Stimulated activated CD4-positive, alpha-beta T cell treated with anti-CD3 and anti-CD28 coated beads, Interleukin-2, amount 100 ng/mL, for 4 hours (primary cell): ENCODE results near the gene CSF2RB.

Experiments used
- DNase-seq: peaks from one replicate; pipeline ENCODE4 v3.0.0-alpha.2; 2020; ENCODE audit warnings: low read depth

Gene CSF2RB

DNA sequence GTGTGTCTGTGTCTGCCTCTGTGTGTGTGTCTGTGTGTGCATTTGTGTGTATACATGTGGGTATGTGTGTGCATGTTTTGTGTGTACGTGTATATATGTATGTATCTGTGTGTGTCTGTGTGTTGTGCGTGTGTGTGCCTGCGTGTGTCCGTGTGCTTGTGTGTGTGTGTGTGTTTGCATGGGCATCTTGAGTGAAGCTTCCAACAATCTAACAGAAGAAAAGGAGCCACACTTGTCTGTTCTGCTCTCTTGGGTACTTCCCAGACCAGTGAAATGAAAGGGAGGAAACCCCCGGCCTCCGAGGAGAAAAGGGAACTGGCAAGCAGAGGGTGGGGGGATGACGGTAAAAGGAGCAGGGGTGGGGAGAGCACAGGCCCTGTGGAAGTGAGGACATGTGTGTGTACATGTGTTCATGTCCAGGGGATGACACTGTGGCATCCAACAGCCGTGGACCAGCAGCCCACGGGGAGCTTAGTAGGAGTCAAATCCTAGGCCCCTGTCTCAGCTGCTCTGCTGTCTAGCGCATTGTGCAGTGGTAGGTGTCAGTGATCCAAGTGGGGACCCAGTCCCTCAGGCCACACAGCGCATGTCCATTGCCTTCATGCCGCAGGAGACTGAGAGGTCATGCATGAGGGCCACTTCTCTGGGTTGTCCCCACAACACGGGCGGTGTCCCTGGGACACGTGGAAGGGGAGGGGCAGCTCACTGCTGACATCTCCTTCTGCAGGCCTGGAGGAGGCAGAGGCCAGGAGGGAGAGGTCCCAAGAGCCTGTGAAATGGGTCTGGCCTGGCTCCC, 8.1 kb downstream of the CSF2RB start:
- DNase-seq = no peak

DNA sequence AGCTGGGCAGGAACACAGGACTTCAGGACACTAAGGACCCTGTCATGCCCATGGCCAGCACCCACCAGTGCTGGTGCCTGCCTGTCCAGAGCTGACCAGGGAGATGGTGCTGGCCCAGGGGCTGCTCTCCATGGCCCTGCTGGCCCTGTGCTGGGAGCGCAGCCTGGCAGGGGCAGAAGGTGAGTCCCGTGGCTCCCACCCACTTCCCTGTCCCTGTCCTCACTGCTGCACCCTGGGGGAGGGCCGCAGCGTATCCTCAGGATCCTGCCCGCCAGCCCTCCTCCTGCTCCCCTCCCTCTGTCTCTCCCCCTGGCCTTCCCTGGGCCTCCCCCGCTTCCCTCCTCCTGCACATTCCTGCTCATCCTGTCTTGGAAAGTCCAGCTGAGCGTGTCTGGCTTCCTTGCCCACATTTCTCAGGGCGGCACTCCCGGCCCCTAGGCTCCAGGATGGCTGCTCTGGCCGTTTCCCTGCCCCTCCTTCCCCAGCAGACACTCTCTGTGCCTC, 8.7 kb downstream of the CSF2RB start:
- no peak for DNase-seq

DNA sequence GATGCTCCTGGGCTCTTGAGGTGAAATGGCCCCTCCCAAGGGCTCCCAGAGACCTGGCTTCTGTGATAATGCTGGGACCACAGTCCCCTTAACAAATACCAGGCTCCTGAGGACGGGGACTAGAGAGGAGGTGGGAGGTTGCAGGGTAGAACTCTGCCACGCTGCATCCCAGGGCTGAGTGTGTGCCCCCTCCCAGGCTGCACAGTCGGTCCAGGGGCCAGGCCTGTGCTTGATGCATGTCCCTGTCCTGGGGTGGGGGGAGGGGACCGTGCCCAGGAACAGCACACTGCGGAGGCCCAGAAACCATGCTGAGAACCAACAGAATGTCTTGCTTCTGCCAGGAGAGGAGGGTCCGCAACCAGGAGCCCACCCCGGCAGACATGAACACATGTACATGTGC, 9.3 kb downstream of the CSF2RB start:
- DNase-seq = no peak

DNA sequence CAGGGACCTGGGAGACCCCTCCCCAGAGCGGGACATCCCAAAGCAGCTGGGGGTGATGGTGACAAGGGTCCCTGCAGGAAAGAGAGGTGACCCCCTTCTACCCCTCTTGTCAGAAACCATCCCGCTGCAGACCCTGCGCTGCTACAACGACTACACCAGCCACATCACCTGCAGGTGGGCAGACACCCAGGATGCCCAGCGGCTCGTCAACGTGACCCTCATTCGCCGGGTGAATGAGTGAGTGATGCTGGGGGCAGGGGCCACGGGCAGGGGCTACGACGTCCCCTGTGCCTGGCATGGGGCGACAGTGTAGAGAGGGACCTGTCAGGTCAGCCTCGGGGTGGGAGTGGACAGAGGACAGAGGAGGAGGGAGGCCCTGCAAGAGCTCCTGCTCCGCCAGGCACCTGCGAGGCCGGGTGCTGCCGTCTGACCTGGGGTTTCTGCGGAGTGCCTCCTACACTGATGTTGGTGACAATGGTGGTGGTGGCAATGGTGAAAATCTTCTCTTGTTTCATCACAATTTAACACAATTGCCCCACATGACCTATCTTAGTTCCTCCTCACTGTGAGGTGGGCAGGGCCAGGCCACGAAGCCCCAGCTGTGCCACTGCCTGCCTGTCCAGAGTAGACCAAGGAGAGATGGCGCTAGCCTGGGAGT, 9.8 kb downstream of the CSF2RB start:
- no peak for DNase-seq

DNA sequence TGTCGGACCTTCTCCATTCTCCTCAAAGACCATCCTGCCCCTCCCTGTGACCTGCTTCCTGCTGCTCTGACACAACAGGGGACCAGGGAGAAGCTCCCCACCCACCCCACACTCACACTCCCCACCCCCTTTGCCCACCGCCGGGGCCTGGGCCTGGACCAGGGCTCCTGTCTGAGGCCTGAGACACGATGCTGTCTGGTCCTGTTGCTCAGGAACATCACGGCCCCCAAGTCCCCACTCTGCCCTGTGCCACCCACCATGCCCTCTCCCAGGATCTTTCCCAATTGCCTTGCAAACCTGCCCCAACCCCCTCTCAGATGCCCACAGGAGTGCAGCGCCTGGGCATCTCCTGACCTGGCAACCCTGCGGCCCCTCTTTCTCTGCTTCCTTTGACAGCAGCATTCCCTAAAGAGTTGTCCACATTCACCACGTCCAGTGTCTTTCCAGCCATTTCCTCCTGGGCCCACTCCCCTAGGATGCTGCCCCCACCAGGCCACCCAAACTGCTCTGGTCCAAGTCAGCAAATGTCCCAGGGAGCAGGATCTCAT, 10.8 kb downstream of the CSF2RB start:
- DNase-seq = no peak

DNA sequence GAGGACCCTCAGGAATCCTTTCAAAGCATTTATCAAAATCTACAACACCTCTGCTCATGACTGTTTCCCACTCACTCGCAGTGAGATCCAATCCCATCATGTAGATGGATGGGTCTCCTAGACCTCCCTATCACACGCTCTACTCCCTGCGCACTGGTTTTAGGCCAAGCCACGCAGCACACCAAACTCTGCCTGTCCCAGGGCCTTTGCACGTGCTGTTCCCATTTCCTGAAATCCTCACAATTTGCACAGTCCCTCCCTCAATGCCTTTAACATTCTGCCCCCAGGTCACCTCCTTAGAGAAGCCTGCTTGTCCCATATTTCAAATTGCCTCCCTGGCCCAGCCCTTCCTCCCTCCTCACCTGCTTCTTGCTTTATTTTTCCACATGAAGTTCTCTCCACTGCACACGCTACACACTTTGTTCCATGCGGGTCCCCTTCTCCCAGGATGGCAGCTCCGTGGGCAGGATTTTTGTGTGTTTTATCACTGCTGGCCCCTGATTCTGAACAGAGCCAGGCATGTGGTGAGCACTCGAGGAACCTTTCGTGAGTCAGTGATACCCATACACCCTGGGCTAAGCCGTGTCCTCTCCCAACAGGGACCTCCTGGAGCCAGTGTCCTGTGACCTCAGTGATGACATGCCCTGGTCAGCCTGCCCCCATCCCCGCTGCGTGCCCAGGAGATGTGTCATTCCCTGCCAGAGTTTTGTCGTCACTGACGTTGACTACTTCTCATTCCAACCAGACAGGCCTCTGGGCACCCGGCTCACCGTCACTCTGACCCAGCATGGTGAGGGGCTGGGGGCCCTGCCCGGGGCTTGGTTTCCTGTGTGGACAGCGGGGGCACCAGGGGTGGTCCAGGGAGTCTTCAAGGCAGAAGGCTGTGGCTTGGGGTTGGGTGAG, 12.2 kb downstream of the CSF2RB start:
- no peak for DNase-seq

DNA sequence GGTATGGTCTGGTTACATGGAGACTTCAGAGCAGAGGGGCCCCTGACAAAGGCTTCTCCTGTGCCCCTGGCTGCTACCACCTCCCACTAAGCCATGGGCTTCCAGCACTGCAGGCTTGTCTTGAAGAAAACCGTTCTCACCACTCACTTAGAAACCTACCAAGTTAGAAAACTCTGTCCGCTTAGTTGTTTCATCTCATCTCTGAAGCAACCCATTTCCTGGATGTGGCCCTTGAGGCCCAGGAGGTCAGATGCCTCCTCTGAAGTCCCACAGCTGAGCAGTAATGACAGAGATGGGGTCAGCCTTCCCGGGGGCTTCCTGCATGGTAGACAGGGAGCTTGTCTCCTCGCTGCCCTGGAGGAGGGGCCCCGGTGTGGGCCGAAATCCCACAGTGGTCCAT, 12.9 kb downstream of the CSF2RB start:
- DNase-seq = no peak

DNA sequence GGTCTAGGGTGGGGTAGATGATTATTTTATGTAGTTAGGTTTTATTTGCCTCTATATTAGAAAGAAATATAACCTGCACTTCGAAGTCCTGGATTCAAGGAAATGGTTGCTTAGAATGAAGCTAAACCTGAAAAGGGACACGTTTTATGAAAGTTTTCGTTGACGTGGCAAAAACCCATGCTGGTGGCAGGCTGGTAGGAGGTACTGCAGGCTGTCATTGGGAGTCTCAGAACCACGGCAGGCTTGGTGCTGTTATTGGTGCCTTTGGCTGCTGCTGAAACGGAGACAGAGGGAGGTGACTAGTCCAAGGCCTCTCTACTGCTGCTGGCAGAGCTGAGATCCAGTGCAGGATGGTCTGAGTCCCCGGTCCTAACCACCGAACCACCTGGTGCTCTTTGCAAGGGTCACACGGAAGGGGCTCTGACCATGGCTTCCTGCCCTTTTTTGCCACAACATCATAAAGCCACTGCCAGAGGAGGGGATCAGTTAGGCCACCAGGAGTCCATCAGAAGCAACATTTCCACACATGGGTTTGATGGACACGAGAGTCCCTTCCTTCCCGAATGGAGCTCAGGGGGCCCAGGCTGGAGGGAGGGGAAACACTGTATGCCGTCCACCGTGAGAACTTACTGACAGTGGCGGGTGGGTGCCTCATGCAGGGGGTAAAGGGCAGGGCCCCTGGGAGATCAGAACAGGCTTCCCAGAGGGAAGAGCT, 13.4 kb downstream of the CSF2RB start:
- no peak for DNase-seq

DNA sequence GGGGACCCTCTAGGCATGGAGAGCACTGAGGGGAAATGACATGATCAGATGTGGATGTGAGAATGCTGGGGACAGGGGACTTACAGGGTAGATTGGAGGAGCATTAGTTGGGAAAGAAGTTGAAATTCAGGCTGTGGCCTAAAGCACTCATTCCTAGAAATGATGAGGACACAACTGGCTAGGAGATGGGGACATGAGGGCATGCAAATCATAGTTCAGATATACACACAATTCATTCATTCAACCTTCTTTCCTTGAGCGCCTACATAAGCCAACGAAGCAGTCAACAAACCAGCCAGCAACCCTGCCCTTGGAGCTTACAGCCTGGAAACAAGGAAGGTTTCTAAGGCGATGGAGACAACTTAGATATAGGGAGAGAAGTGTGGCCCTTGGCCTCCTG, 14.2 kb downstream of the CSF2RB start:
- no peak for DNase-seq

DNA sequence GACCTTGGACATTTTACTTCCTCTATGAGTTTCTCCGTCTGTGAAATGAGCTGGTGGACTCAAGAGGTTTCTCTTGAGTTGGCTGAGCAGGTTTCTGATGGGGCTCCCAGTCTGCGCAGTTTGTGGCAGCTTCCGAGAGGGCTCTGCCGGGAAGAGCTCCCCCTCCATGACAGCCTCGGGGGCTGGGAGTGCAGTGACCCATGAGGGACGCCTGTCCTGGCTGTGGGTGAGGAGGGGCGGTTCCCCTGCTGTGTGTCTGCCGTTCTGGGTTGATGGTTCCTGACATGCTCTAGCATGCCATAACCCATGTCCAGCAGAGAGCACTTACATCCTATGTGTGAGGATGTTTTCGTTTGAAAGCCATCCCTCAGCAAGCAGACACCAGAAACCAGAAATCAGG, 14.8 kb downstream of the CSF2RB start:
- DNase-seq = no peak

DNA sequence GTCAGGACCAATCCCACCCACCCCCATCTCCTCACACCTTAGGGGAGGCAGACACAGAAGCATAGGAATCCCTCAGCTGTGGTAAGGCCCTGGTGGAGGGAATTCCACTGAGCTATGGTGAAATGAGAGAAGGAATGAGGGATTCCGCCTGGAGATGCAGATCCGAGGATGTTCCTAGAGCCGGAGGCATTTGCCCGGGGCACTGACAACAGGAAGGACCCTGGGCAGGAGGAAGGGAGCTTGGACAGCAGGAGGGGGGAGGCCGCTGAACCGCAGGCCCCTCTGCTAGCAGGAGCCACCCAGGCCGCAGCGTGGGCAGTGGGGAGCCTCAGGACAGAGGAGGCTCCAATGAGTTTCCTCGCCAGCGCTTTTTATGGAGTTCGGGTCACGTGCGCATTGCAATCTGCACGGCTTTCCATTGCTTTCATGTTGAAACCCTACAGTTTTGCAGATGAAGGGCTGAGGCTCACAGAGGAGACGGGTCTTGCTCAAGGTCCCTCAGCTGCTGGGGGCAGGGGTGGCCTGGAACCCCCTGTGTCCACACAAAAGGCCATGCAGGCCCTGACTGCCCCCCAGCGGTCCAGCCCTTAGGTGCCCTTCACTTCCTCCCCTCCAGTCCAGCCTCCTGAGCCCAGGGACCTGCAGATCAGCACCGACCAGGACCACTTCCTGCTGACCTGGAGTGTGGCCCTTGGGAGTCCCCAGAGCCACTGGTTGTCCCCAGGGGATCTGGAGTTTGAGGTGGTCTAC, 15.5 kb downstream of the CSF2RB start:
- no peak for DNase-seq

DNA sequence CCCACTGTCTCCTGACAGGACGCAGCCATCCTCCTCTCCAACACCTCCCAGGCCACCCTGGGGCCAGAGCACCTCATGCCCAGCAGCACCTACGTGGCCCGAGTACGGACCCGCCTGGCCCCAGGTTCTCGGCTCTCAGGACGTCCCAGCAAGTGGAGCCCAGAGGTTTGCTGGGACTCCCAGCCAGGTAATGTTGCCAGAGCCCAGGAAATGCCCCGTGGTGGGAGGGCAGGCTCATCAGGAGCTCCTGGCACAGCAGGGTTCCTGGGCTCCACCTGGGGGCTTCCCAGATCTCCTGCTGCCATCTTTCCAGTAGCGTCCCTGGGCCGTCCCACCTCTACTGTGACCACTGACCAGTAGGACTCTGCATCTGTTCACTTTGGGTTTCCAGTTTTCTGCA, 16.2 kb downstream of the CSF2RB start:
- no peak for DNase-seq

DNA sequence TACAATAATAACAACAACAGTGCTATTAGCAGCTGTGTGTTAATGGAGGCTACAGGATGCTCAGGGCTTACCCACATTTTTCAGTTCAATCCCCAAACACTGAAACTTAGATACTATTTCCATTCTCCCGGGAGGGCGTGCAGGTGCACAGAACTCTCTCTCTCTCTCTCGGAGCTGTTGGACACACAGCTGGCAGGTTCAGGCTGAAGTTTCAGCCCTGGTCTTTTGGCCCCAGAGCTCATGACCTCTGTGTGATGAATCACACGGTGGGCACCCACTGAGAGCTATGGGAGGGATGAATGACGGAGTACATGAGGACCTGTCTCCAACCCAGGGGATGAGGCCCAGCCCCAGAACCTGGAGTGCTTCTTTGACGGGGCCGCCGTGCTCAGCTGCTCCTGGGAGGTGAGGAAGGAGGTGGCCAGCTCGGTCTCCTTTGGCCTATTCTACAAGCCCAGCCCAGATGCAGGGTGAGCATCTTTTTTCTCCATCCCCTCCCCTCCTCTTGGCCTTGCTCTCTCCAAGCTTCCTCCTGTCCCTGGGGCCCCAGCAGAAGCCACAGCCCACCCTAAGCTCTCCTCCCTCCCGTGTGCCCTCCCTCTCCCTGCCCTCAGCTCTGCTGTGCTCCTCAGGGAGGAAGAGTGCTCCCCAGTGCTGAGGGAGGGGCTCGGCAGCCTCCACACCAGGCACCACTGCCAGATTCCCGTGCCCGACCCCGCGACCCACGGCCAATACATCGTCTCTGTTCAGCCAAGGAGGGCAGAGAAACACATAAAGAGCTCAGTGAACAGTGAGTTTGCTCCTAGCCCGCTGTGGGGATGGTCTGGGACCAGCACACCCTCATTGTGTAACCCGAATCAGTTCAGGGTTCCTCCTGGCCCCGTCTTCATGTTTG, 16.9 kb downstream of the CSF2RB start:
- no peak for DNase-seq

DNA sequence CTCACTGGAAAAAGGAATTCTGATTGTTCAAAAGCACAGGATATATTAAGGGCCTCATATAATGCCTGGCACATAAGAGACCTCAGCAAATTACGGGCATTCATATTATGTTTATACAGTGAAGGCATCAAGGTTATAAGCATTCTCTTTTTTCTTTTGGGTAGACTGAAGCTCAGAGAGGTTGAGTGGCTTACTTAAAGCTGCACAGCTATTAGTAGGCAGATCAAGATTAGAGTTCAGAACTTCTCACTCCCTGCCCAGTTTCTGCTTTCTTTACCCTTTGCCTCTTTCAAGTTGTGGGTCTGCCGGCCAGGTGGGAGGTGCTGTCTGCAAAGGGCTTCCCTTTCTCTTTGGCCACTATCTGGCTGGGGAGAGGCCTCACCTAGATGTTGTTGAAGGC, 18.0 kb downstream of the CSF2RB start:
- no peak for DNase-seq

DNA sequence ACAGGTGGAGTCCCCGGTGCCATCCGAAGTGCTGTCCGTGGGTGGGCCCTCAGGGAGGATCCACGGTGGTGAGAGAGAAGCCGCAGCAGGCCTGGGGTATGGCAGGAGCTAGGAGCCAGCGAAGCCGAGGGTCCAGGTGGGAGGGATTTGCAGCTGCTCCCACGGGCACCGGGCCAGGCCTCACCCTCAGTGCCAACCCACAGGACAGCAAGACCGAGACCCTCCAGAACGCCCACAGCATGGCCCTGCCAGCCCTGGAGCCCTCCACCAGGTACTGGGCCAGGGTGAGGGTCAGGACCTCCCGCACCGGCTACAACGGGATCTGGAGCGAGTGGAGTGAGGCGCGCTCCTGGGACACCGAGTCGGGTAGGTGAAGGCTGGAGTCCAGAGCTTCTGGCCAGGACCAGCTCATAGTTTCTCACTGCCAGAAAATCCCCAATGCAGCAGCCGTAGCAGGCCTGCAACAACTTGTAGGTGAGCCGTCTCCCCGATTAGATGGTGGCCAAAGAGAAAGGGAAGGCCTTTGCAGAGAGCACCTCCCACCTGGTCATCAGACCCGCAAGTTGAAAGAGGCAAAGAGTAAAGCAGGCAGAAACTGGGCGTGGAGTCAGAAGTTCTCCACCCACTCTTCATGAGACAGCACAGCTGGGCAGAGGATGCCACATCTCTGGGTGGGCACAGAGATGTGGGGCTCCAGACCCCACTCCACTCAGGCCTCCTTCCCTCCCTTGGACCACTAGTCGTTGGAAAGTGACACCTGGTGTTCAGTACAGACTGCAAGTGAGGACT, 20.4 kb downstream of the CSF2RB start:
- DNase-seq = no peak

DNA sequence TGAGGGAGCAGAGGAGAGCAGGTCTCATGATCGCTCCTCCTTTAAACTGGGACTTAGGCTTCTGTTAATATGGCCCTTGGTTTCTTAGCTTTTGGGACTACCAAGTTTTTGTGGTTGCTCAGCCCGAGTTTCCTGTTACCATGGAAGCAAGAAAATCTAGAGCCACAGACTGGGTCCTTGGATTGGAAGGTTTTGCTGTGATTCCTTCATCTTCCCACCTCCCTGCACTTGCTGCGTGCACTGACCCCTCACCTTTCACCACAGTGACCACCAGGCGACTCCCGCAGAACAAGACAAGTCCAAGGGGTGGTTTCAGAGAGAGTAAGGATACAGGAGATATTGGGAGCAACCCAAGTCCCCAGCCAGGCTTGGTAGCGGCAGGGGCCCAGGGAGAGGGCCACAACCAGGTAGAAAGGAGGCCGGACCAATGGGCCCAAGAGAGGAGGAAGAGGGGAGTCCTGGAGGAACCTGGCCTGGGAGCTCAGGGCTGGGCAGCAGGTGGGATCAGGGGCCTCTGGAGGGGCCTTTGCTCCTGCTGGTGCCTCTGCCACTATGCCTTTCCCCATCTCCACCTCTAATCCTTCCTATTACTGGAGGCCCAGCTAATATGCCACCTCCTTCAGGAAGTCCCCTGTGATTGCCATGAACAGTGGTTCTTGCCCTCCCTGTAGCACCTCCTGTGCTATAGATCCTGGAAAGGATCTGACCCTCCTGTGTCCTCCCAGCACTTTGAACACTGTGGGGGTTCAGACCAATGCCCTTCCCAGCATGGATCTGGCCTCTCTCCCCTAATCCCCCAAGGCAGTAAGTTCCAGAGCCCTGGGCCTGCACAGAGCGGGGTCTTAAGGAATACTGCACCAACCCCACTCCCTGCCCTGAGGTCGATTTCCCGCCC, 21.2 kb downstream of the CSF2RB start:
- DNase-seq = no peak

DNA sequence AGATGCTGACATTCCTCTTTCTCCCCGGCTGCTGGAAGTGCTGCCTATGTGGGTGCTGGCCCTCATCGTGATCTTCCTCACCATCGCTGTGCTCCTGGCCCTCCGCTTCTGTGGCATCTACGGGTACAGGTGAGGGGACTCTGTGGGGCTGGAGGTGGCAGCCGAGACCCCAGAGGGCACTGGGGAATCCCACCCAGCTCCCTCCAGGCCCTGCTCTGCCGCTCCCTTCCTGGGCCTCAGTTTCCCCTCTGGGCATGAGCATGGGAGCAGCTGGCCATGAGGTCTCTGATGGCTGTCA, 21.8 kb downstream of the CSF2RB start:
- no peak for DNase-seq

DNA sequence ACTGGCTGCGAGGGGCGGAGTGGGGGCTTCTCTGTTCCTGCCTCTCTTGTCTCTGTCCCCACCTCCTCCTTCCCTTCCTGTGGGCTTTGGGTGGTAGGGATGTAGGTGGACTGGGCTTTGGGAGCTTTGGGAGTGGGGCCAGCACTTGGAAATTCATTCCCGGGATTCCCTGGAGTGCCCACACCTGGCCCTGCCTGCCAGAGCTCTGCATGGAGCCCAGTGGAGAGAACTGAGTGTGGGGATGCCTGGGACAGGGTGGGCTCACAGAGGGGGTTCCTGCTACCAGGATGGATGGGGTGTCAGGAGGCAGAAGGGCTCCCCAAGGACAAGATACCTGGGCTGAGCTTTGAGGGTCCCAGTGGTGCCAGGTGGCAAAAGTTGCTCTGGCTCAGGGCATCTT, 22.3 kb downstream of the CSF2RB start:
- DNase-seq = no peak
